ENCODE results near the gene MLLT3. TPM values are rescaled to one million over a fixed set of nuclear protein-coding genes. Genes with fewer than 3 reads are reported as not detected.

The MLLT3 gene
- total RNA-seq, 1 experiment from 2014 or later: 21.6 TPM

DNA sequence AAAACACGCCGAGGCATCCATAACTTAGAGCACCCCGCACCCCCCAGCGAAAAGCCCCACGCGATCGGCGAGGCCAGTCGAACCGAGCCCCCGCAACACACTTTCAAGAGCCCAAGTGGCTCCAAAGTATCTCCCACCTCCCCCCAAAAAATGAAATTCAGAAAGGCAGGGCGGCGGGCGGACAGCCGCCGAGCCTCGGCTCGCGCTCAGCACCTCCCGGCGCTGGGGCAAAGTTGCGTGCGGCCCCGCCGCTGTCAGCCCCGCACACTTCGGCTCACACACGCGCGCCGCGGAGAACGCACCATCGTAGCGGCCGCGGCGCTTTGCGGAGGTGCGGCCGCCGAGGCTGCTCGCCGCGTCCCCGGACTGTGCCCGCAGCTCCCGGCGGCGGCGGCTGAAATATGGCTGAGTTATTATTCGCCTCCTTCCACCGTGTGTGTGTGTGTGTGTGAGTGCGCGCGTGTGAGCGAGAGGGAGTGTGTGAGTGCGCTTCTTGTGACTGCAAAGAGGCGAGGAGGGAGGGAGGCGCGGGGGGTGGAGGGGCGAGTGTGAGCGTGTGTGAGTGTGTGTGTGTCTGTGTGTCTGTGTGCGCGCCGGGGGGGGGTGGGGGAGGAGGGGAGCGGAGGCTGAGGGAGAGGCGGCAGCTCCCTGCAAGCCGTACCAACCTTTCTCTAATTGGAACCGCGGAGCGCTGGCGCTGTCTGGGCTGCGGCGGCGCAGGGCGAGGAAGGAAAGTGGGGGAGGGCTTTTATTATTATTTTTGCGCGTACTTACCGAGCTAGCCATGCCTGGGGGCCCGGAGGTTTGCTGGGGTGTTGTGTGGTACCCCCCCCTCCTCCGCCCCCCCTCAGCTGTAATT, 599 bp downstream of the MLLT3 start:
- peaks cover 23% of the 10 kb centered on the region for H3K4me1 ChIP-seq (replicated peaks; ENCODE audit: insufficient read depth)
- H3K79me2 ChIP-seq (ENCODE audit: low read depth): 0 out of 2 replicates have a peak, but pooled peaks cover 6% of the 10 kb centered on the region
- no peak for TF ChIP-seq EZH2 (IDR thresholded peaks at IDR 0.05; ENCODE audit: low read depth)
- TF ChIP-seq, protein P1, sequence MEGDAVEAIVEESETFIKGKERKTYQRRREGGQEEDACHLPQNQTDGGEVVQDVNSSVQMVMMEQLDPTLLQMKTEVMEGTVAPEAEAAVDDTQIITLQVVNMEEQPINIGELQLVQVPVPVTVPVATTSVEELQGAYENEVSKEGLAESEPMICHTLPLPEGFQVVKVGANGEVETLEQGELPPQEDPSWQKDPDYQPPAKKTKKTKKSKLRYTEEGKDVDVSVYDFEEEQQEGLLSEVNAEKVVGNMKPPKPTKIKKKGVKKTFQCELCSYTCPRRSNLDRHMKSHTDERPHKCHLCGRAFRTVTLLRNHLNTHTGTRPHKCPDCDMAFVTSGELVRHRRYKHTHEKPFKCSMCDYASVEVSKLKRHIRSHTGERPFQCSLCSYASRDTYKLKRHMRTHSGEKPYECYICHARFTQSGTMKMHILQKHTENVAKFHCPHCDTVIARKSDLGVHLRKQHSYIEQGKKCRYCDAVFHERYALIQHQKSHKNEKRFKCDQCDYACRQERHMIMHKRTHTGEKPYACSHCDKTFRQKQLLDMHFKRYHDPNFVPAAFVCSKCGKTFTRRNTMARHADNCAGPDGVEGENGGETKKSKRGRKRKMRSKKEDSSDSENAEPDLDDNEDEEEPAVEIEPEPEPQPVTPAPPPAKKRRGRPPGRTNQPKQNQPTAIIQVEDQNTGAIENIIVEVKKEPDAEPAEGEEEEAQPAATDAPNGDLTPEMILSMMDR (conservative IDR thresholded peaks at IDR 0.05): no peak
- peak overlapping the region; percentile 96 for H3K4me3 ChIP-seq
- BruUV-seq (replicated peaks): TSS peak; percentile 33
- POLR2A ChIA-PET (ENCODE audit: unreplicated experiment): interaction anchor here (0.7 to 1.2 kb wide), 3 partner anchors 63 to 978 kb away, joined by 4 to 17 read pairs (median 8); no protein-coding TSS in a partner anchor
- peaks cover 8% of the 10 kb centered on the region; the same call in 1 of the 2 replicates for H3K27me3 ChIP-seq (ENCODE audit: insufficient read depth, low read depth)
- H3F3A ChIP-seq (ENCODE audit: insufficient read depth, low read depth): peaks cover 9% of the 10 kb centered on the region; the same call in 1 of the 2 replicates
- H4K20me1 ChIP-seq (ENCODE audit: insufficient read depth): no peaks in the 10 kb centered on the region
- DNase-seq: peak; percentile 34 to 39
- intact Hi-C loops (cut with micrococcal nuclease; ENCODE audit: unreplicated experiment): loop anchor here (1.0 to 10.0 kb wide), 6 partner anchors 63 to 265 kb away; partner anchors contain the start of gene FOCAD
- H3K9me2 ChIP-seq (ENCODE audit: insufficient read depth): no peaks in the 10 kb centered on the region
- H2AFZ ChIP-seq: peak overlapping the region; percentile 90
- peak overlapping the region; percentile 63 for H3K27ac ChIP-seq
- H3K36me3 ChIP-seq (ENCODE audit: low read depth): no peaks in the 10 kb centered on the region
- H3K4me2 ChIP-seq: peak overlapping the region; percentile 93
- CTCF ChIA-PET: interaction anchor here (0.7 to 1.3 kb wide), 3 partner anchors 67 to 144 kb away, joined by 4 to 5 read pairs (median 4); no protein-coding TSS in a partner anchor
- H3K9me3 ChIP-seq (ENCODE audit: insufficient read depth, low read depth): no peaks in the 10 kb centered on the region

DNA sequence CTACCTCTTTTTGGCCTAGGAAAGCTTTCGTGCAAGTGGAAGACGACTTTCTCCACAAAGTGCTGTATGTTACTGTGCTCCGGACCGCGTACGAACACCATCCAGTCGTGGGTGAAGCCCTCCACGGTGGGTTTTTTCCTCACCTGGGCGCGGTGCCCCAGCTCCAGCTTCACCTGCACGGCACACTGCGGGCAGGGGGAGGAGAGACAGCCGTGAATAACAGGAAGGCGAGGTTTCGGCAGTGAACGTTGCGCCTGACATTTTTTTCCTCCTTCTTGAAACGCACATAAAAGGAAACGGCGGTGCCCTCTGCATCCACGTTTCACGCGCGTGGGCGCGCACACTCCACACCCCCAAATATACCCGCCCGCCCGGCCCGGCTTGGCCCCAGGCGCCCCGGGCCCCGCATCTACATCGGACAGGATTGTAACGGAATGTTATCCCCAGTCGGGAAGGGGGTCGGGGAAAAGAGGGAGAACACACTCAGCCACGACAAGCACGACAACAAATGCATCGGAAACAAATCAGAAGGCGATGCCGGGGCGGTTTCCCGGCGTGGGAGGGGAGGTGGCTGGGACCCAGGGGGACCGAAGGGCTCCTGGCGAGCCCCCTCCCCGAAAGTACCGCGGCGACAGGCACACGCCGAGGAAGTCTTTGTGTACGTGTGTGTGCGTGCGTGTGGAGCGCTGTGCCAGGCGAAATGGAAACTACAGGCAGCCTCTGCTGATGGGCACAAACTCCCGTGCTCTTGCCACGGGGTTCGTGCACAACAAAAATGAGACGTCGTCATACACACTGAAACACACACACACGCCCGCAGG, 1.4 kb downstream of the MLLT3 start:
- H3K27ac ChIP-seq: no peak overlapping the region
- no peaks in the 10 kb centered on the region for H3K9me3 ChIP-seq (ENCODE audit: insufficient read depth, low read depth)

More for the DNA sequence above, 1.4 kb downstream of the MLLT3 start:
- Histone ChIP-seq H3K4me1 (replicated peaks; ENCODE audit: insufficient read depth) (peaks cover 23% of the 10 kb centered on the region), H3K79me2 (ENCODE audit: low read depth) (0 out of 2 replicates have a peak, but pooled peaks cover 6% of the 10 kb centered on the region), H3K27me3 (ENCODE audit: insufficient read depth, low read depth) (peaks cover 8% of the 10 kb centered on the region; the same call in 1 of the 2 replicates), H3K36me3 (ENCODE audit: low read depth) (no peaks in the 10 kb centered on the region), H3K4me3 (peak overlapping the region; percentile 96), H3F3A (ENCODE audit: insufficient read depth, low read depth) (peaks cover 9% of the 10 kb centered on the region; the same call in 1 of the 2 replicates), H2AFZ (peak overlapping the region; percentile 74), H3K9me2 (ENCODE audit: insufficient read depth) (no peaks in the 10 kb centered on the region), H4K20me1 (ENCODE audit: insufficient read depth) (no peaks in the 10 kb centered on the region), H3K4me2 (peak overlapping the region; percentile 93)
- no peak for DNase-seq
- TF ChIP-seq EZH2 (IDR thresholded peaks at IDR 0.05; ENCODE audit: low read depth): no peak
- TF ChIP-seq, protein P1 (conservative IDR thresholded peaks at IDR 0.05): no peak
- intact Hi-C loops (cut with micrococcal nuclease; ENCODE audit: unreplicated experiment): loop anchor here (2.0 to 10.0 kb wide), 3 partner anchors 70 to 189 kb away; no protein-coding TSS in a partner anchor
- CTCF ChIA-PET: interaction anchor here (0.7 kb wide), 1 partner anchor 145 kb away, joined by 4 read pairs; no protein-coding TSS in a partner anchor
- no TSS peak for BruUV-seq (replicated peaks)
- POLR2A ChIA-PET (ENCODE audit: unreplicated experiment): no interaction called here
